GM19351 (cell line): ENCODE measurements around the gene CAPG.
"Not testable (repeated sequence)": the region's sequence is repeated elsewhere in the genome, so short reads cannot be mapped to it uniquely, and the experiment has no call there.

Experiments
- ATAC-seq: cut with Tn5 transposase; IDR thresholded peaks from one replicate; pipeline ENCODE4 v1.9.1; 2021; ENCODE audit warnings: mild to moderate bottlenecking, moderate library complexity; ENCODE audit not compliant: unreplicated experiment

CAPG gene

GRCh38 chr2:85398426-85399182 lies 11.6 kb downstream of the CAPG start:
- no peak for ATAC-seq

GRCh38 chr2:85397925-85398331 lies 12.2 kb downstream of the CAPG start:
- no peak for ATAC-seq

GRCh38 chr2:85396531-85397470 lies 13.4 kb downstream of the CAPG start:
- ATAC-seq: no peak

GRCh38 chr2:85395912-85396475 lies 14.2 kb downstream of the CAPG start:
- no peak for ATAC-seq

- ATAC-seq: no peak
Observed at GRCh38 chr2:85394976-85395375, 15.2 kb downstream of the CAPG start.

- ATAC-seq: no peak
Observed at GRCh38 chr2:85394261-85394681, 15.9 kb downstream of the CAPG start.

GRCh38 chr2:85393836-85394235 lies 16.3 kb downstream of the CAPG start:
- ATAC-seq: no peak

- ATAC-seq: no peak
Observed at GRCh38 chr2:85390941-85391669, 19.1 kb downstream of the CAPG start.

GRCh38 chr2:85388878-85389538 lies 21.2 kb downstream of the CAPG start:
- no peak for ATAC-seq

GRCh38 chr2:85387754-85388153 lies 22.4 kb downstream of the CAPG start:
- ATAC-seq: no peak

- no peak for ATAC-seq
Observed at GRCh38 chr2:85385746-85386145, 24.4 kb downstream of the CAPG start.

GRCh38 chr2:85383850-85384249 lies 26.3 kb downstream of the CAPG start:
- ATAC-seq: no peak

- ATAC-seq: not testable (repeated sequence)
Observed at GRCh38 chr2:85383151-85383550, 27.0 kb downstream of the CAPG start.

GRCh38 chr2:85380048-85380447 lies 30.1 kb downstream of the CAPG start:
- ATAC-seq: no peak

- ATAC-seq: no peak
Observed at GRCh38 chr2:85378257-85378656, 31.9 kb downstream of the CAPG start.

- no peak for ATAC-seq
Observed at GRCh38 chr2:85377083-85377482, 33.1 kb downstream of the CAPG start.

GRCh38 chr2:85376291-85377065 lies 33.7 kb downstream of the CAPG start:
- no peak for ATAC-seq

GRCh38 chr2:85371045-85371444 lies 39.1 kb downstream of the CAPG start:
- no peak for ATAC-seq

GRCh38 chr2:85369500-85369899 lies 40.7 kb downstream of the CAPG start:
- no peak for ATAC-seq

- ATAC-seq: no peak
Observed at GRCh38 chr2:85368921-85369320, 41.2 kb downstream of the CAPG start.
